PC-9 (cell line): ENCODE measurements around the gene KIF5B. TPM values are rescaled to one million over a fixed set of nuclear protein-coding genes. Genes with fewer than 3 reads are reported as not detected.
A peak's percentile ranks its signal among the peaks of the same experiment; 100 is the strongest.

Source experiments
- BruUV-seq: library from RNA; stranded (reverse); fragments of 400-500 nt; replicated peaks from 2 replicates; lab custom pipeline; 2021; lab: Mats Ljungman, UMichigan
- CTCF ChIA-PET: fragments of 300-600 bp; sonication (Branson Sonifier 250); formaldehyde crosslinking; loops from one replicate; lab custom pipeline; 2022; ENCODE audit warnings: antibody characterized with exemption; lab: Charles Lee
- POLR2A ChIA-PET: fragments of 300-600 bp; sonication (Branson Sonifier 250); formaldehyde crosslinking; loops from one replicate; lab custom pipeline; 2022; ENCODE audit warnings: antibody characterized with exemption; ENCODE audit not compliant: unreplicated experiment; lab: Charles Lee
- DNase-seq, 2 experiments: peaks; one replicate each; pipeline versions ENCODE4 v3.0.0 to v3.0.0-alpha.2; 2015 to 2022; ENCODE audit warnings: mixed read lengths in 1 of 2
- H2AFZ ChIP-seq: fragments of 200-600 bp; sonication (generic); 2 replicates; pipeline ENCODE4 v1.8.1; 2017; ENCODE audit warnings: antibody characterized with exemption
- H3F3A ChIP-seq: fragments of 200-600 bp; sonication (generic); 2 replicates; pipeline ENCODE4 v1.8.1; 2017; ENCODE audit warnings: antibody characterized with exemption, mild to moderate bottlenecking, low read depth; ENCODE audit not compliant: insufficient read depth
- H3K27ac ChIP-seq: fragments of 200-600 bp; sonication (generic); 2 replicates; pipeline ENCODE4 v1.6.1; 2016; ENCODE audit warnings: mixed run types
- H3K27me3 ChIP-seq: fragments of 200-600 bp; sonication (generic); 2 replicates; pipeline ENCODE4 v1.6.1; 2016; ENCODE audit warnings: low read depth, mixed run types; ENCODE audit not compliant: insufficient read depth
- H3K36me3 ChIP-seq: fragments of 200-600 bp; sonication (generic); 2 replicates; pipeline ENCODE4 v1.6.1; 2016; ENCODE audit warnings: low read depth, mixed run types
- H3K4me1 ChIP-seq: fragments of 200-600 bp; sonication (generic); replicated peaks from 2 replicates; pipeline ENCODE4 v1.6.1; 2016; ENCODE audit warnings: mixed run types; ENCODE audit not compliant: insufficient read depth
- H3K4me2 ChIP-seq: fragments of 200-600 bp; sonication (generic); 2 replicates; pipeline ENCODE4 v1.6.1; 2017; ENCODE audit warnings: mixed run types
- H3K4me3 ChIP-seq: fragments of 200-600 bp; sonication (generic); 2 replicates; pipeline ENCODE4 v1.6.1; 2016; ENCODE audit warnings: mixed run types
- H3K79me2 ChIP-seq: fragments of 200-600 bp; sonication (generic); 2 replicates; pipeline ENCODE4 v1.6.1; 2017; ENCODE audit warnings: low read depth, mixed run types
- H3K9me2 ChIP-seq: fragments of 200-600 bp; sonication (generic); 2 replicates; pipeline ENCODE4 v1.8.1; 2017; ENCODE audit warnings: mild to moderate bottlenecking; ENCODE audit not compliant: insufficient read depth
- H3K9me3 ChIP-seq: fragments of 200-600 bp; sonication (generic); 2 replicates; pipeline ENCODE4 v1.8.1; 2016; ENCODE audit warnings: low read depth; ENCODE audit not compliant: insufficient read depth
- H4K20me1 ChIP-seq: fragments of 200-600 bp; sonication (generic); 2 replicates; pipeline ENCODE4 v1.8.1; 2017; ENCODE audit not compliant: insufficient read depth
- EZH2 ChIP-seq: fragments of 200-600 bp; sonication (generic); IDR thresholded peaks from 2 replicates; pipeline ENCODE4 v1.8.0; 2017; ENCODE audit warnings: antibody characterized with exemption, low read depth
- intact Hi-C: fragments of 100-400 bp; cut with micrococcal nuclease; formaldehyde crosslinking; loops from one replicate; pipeline ENCODE4 v1.10.0; 2022; ENCODE audit not compliant: unreplicated experiment
- total RNA-seq: library from RNA; stranded (reverse); gene quantifications from 2 replicates; pipeline ENCODE4 v1.2.3, GENCODE V29; 2021
- TF ChIP-seq, protein P1 (sequence below): fragments of 200-600 bp; sonication (generic); conservative IDR thresholded peaks from 2 replicates; pipeline ENCODE4 v1.6.1; 2017; ENCODE audit warnings: mixed run types, antibody characterized with exemption, mild to moderate bottlenecking, moderate library complexity

The KIF5B gene
- total RNA-seq, 1 experiment from 2014 or later, result 76.9 TPM

DNA sequence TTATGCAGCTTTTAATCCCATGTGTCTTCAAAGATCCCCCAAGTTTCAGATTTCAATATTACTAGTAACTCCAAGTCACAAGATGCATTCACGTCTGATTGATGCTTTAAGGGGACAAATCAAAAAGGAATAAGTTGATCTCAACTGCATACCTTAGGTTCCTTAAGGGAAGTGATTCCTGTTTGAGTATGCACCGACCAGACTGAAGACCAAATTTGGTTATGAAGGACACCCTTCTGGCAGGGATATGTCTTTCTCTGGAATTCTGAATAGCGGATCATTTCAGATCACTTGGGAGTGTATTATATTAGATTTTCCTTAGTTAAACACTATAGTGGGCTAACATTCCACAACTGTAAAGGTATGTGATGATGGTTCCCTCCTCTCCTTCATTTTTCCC lies 4.3 kb downstream of the KIF5B start:
- no peaks in the 10 kb centered on the region for H3K27me3 ChIP-seq
- 0 out of 2 replicates have a peak, but pooled peaks cover 5% of the 10 kb centered on the region for H3K36me3 ChIP-seq
- peaks cover 92% of the 10 kb centered on the region for H3K79me2 ChIP-seq
- no peak for DNase-seq
- no peak for TF ChIP-seq EZH2
- TF ChIP-seq, protein P1, sequence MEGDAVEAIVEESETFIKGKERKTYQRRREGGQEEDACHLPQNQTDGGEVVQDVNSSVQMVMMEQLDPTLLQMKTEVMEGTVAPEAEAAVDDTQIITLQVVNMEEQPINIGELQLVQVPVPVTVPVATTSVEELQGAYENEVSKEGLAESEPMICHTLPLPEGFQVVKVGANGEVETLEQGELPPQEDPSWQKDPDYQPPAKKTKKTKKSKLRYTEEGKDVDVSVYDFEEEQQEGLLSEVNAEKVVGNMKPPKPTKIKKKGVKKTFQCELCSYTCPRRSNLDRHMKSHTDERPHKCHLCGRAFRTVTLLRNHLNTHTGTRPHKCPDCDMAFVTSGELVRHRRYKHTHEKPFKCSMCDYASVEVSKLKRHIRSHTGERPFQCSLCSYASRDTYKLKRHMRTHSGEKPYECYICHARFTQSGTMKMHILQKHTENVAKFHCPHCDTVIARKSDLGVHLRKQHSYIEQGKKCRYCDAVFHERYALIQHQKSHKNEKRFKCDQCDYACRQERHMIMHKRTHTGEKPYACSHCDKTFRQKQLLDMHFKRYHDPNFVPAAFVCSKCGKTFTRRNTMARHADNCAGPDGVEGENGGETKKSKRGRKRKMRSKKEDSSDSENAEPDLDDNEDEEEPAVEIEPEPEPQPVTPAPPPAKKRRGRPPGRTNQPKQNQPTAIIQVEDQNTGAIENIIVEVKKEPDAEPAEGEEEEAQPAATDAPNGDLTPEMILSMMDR, result no peak
- H3K4me3 ChIP-seq, result no peak overlapping the region
- peaks cover 25% of the 10 kb centered on the region for H3K4me1 ChIP-seq
- intact Hi-C loops, result loop anchor here (10.0 kb wide), 3 partner anchors 143 to 323 kb away; partner anchors contain the start of gene EPC1
- no peaks in the 10 kb centered on the region for H3K9me3 ChIP-seq
- H4K20me1 ChIP-seq, result peaks cover 68% of the 10 kb centered on the region
- H3K4me2 ChIP-seq, result peak overlapping the region; percentile 98
- no peak overlapping the region for H3K27ac ChIP-seq
- no TSS peak for BruUV-seq
- ChIA-PET CTCF (no interaction called here), POLR2A (no interaction called here)
- H3F3A ChIP-seq, result no peaks in the 10 kb centered on the region
- no peaks in the 10 kb centered on the region for H3K9me2 ChIP-seq
- no peak overlapping the region for H2AFZ ChIP-seq

DNA sequence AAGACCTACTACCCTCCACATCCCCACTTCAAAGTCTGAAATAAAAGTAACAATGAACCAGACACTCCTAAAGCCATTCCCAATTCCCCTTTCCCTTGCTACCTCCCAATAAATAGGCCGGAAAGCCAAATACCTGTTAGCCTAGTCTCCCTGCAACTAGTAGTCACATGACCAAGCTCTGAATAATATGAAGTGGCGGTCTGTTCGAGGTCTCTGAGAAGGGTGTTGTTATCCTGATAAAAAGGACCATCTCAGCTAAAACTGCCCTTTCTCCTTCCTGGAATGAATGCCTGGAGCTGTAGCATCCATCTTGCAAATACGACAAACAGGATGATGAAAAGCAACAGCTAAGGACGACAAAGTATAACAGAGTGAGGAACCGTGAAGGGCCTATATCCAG lies 6.0 kb downstream of the KIF5B start:
- no peaks in the 10 kb centered on the region for H3K27me3 ChIP-seq
- H3F3A ChIP-seq, result no peaks in the 10 kb centered on the region
- TF ChIP-seq, protein P1, result no peak
- no peak for TF ChIP-seq EZH2
- no peaks in the 10 kb centered on the region for H3K9me3 ChIP-seq
- H3K4me1 ChIP-seq, result peaks cover 25% of the 10 kb centered on the region
- peaks cover 100% of the 10 kb centered on the region for H3K79me2 ChIP-seq
- ChIA-PET POLR2A (no interaction called here), CTCF (interaction anchor here (0.6 kb wide), 1 partner anchor 99 kb away, joined by 3 read pairs; no protein-coding TSS in a partner anchor)
- no peak overlapping the region for H3K4me3 ChIP-seq
- H3K9me2 ChIP-seq, result no peaks in the 10 kb centered on the region
- intact Hi-C loops, result loop anchor here (10.0 kb wide), 3 partner anchors 145 to 325 kb away; partner anchors contain the start of gene EPC1
- BruUV-seq, result no TSS peak
- no peak overlapping the region for H3K4me2 ChIP-seq
- H3K27ac ChIP-seq, result no peak overlapping the region
- peaks cover 15% of the 10 kb centered on the region; the same call in 1 of the 2 replicates for H3K36me3 ChIP-seq
- no peak for DNase-seq
- H2AFZ ChIP-seq, result no peak overlapping the region
- H4K20me1 ChIP-seq, result peaks cover 66% of the 10 kb centered on the region

DNA sequence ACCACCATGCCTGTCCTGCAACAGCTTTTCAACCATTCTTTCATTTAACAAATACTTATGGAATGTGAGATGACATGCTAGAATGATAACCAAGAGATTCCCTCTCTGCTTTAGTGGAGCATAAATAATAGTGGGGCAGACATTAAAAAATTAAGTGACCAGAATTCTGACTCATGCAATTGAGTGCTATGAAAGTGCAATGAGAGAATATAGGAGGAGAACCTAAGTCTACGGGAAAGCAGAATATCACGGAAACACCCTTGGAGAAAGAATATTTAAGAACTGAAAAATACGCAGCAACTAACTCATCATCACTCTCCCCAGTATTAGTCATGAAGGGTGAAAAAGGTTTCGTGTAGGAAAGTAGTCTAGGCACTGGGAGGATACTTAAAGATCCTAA lies 7.1 kb downstream of the KIF5B start:
- TF ChIP-seq EZH2, result no peak
- TF ChIP-seq, protein P1, result no peak
- H3K4me2 ChIP-seq, result no peak overlapping the region
- H3K36me3 ChIP-seq, result peaks cover 23% of the 10 kb centered on the region; the same call in 1 of the 2 replicates
- no peaks in the 10 kb centered on the region for H3K9me3 ChIP-seq
- H2AFZ ChIP-seq, result no peak overlapping the region
- ChIA-PET CTCF (no interaction called here), POLR2A (no interaction called here)
- intact Hi-C loops, result no loop called here
- peaks cover 19% of the 10 kb centered on the region for H3K4me1 ChIP-seq
- H4K20me1 ChIP-seq, result peaks cover 55% of the 10 kb centered on the region
- BruUV-seq, result no TSS peak
- no peak overlapping the region for H3K4me3 ChIP-seq
- H3K27me3 ChIP-seq, result no peaks in the 10 kb centered on the region
- DNase-seq, result no peak
- H3K27ac ChIP-seq, result no peak overlapping the region
- no peaks in the 10 kb centered on the region for H3F3A ChIP-seq
- H3K9me2 ChIP-seq, result no peaks in the 10 kb centered on the region
- peaks cover 100% of the 10 kb centered on the region for H3K79me2 ChIP-seq
